DOHH2 (cell line): ENCODE data around the gene PLPPR3.

Experiments
- H3F3A ChIP-seq: fragments of 200-600 bp; sonication (generic), shearing (Covaris generic); 2 replicates; pipeline ENCODE4 v1.6.0; 2016; ENCODE audit warnings: antibody characterized with exemption, mild to moderate bottlenecking; ENCODE audit not compliant: control insufficient read depth, insufficient read depth
- H3K27ac ChIP-seq: fragments of 200-600 bp; sonication (generic); 2 replicates; pipeline ENCODE4 v1.5.1; 2014; ENCODE audit warnings: low read depth, mild to moderate bottlenecking, low read length, moderate library complexity
- H3K27me3 ChIP-seq: fragments of 200-600 bp; sonication (generic); 2 replicates; pipeline ENCODE4 v1.6.1; 2014; ENCODE audit warnings: mild to moderate bottlenecking, low read length, mixed read lengths; ENCODE audit not compliant: control insufficient read depth
- H3K36me3 ChIP-seq: fragments of 200-600 bp; sonication (generic); 2 replicates; pipeline ENCODE4 v1.6.1; 2014; ENCODE audit warnings: mild to moderate bottlenecking, low read length, moderate library complexity, mixed read lengths; ENCODE audit not compliant: control insufficient read depth
- H3K4me1 ChIP-seq: fragments of 200-600 bp; sonication (generic); 2 replicates; pipeline ENCODE4 v1.6.1; 2014; ENCODE audit warnings: mild to moderate bottlenecking, low read length, mixed read lengths; ENCODE audit not compliant: control insufficient read depth
- H3K4me2 ChIP-seq: fragments of 200-600 bp; sonication (generic); 2 replicates; pipeline ENCODE4 v1.6.0; 2014; ENCODE audit warnings: mild to moderate bottlenecking, low read length, moderate library complexity
- H3K4me3 ChIP-seq: fragments of 200-600 bp; sonication (generic); 2 replicates; pipeline ENCODE4 v1.5.1; 2014; ENCODE audit warnings: mild to moderate bottlenecking, low read length, mixed read lengths
- H3K79me2 ChIP-seq: fragments of 200-600 bp; sonication (generic); 2 replicates; pipeline ENCODE4 v1.6.1; 2014; ENCODE audit warnings: mild to moderate bottlenecking, low read length, mixed read lengths; ENCODE audit not compliant: control insufficient read depth
- H3K9me2 ChIP-seq: fragments of 200-600 bp; sonication (generic); replicated peaks from 2 replicates; pipeline ENCODE4 v1.6.1; 2014; ENCODE audit warnings: mild to moderate bottlenecking, low read length, mixed read lengths; ENCODE audit not compliant: control insufficient read depth
- H3K9me3 ChIP-seq: fragments of 200-600 bp; sonication (generic); 2 replicates; pipeline ENCODE4 v1.6.1; 2014; ENCODE audit warnings: antibody characterized with exemption, low read length, mixed read lengths; ENCODE audit not compliant: control insufficient read depth, insufficient read depth
- H4K20me1 ChIP-seq: fragments of 200-600 bp; sonication (generic); 2 replicates; pipeline ENCODE4 v1.6.0; 2014; ENCODE audit warnings: low read depth, mild to moderate bottlenecking, antibody characterized with exemption, low read length, moderate library complexity; ENCODE audit not compliant: control insufficient read depth, insufficient read depth
- CTCF ChIP-seq: fragments of 200-600 bp; sonication (generic); IDR thresholded peaks from one replicate; pipeline ENCODE4 v1.5.1; 2014; ENCODE audit warnings: antibody characterized with exemption, mild to moderate bottlenecking, low read depth, low read length; ENCODE audit not compliant: poor library complexity, severe bottlenecking
- EZH2phosphoT487 ChIP-seq: fragments of 200-600 bp; sonication (generic); IDR thresholded peaks from 2 replicates; pipeline ENCODE4 v1.6.1; 2017; ENCODE audit warnings: borderline replicate concordance, mild to moderate bottlenecking, antibody characterized with exemption, low read length, moderate library complexity, mixed read lengths

PLPPR3 gene

GRCh38 chr19:784541-784940 lies 37.2 kb downstream of the PLPPR3 start:
- Histone ChIP-seq H3K27ac (no peak overlapping the region), H3K4me1 (no peaks in the 10 kb centered on the region), H3K9me3 (no peaks in the 10 kb centered on the region), H3F3A (no peaks in the 10 kb centered on the region), H3K27me3 (no peaks in the 10 kb centered on the region), H3K9me2 (no peaks in the 10 kb centered on the region), H3K79me2 (no peaks in the 10 kb centered on the region), H3K4me3 (no peak overlapping the region), H4K20me1 (no peaks in the 10 kb centered on the region), H3K36me3 (no peaks in the 10 kb centered on the region), H3K4me2 (no peak overlapping the region)
- TF ChIP-seq CTCF = no peak

GRCh38 chr19:782878-783668 lies 38.7 kb downstream of the PLPPR3 start:
- Histone ChIP-seq H3K27me3 (no peaks in the 10 kb centered on the region), H3K4me1 (no peaks in the 10 kb centered on the region)
- TF ChIP-seq CTCF (no peak), EZH2phosphoT487 (no peak)

GRCh38 chr19:782185-782877 lies 39.4 kb downstream of the PLPPR3 start:
- no peaks in the 10 kb centered on the region for H3K27me3 ChIP-seq
- no peaks in the 10 kb centered on the region for H3K9me2 ChIP-seq
- H3K9me3 ChIP-seq = no peaks in the 10 kb centered on the region
- H3K4me1 ChIP-seq = no peaks in the 10 kb centered on the region
- no peak overlapping the region for H3K27ac ChIP-seq
- no peaks in the 10 kb centered on the region for H3K36me3 ChIP-seq
- H3K4me2 ChIP-seq = no peak overlapping the region
- no peak overlapping the region for H3K4me3 ChIP-seq
- no peaks in the 10 kb centered on the region for H3F3A ChIP-seq
- no peaks in the 10 kb centered on the region for H3K79me2 ChIP-seq
- H4K20me1 ChIP-seq = no peaks in the 10 kb centered on the region
- TF ChIP-seq CTCF (no peak), EZH2phosphoT487 (no peak)

More at GRCh38 chr19:782878-783668, 38.7 kb downstream of the PLPPR3 start:
- Histone ChIP-seq H3K9me2 (no peaks in the 10 kb centered on the region), H3K4me3 (no peak overlapping the region), H3K9me3 (no peaks in the 10 kb centered on the region), H3K79me2 (no peaks in the 10 kb centered on the region), H3K27ac (no peak overlapping the region), H3K36me3 (no peaks in the 10 kb centered on the region), H4K20me1 (no peaks in the 10 kb centered on the region), H3K4me2 (no peak overlapping the region), H3F3A (no peaks in the 10 kb centered on the region)
